GM19239 (cell line): Measurements from ENCODE around the gene EFCAB7.
A peak's percentile ranks its signal among the peaks of the same experiment; 100 is the strongest.
"Not testable (repeated sequence)": the region's sequence is repeated elsewhere in the genome, so short reads cannot be mapped to it uniquely, and the experiment has no call there.

ENCODE experiments used
- DNase-seq: peaks from one replicate; pipeline ENCODE4 v3.0.0; 2011; ENCODE audit warnings: low spot score; ENCODE audit not compliant: insufficient read length
- FAIRE-seq: peaks from 2 replicates; lab custom pipeline; 2011; peaks lifted over from hg19 to GRCh38; lab: Jason Lieb, UNC

EFCAB7 gene

DNA sequence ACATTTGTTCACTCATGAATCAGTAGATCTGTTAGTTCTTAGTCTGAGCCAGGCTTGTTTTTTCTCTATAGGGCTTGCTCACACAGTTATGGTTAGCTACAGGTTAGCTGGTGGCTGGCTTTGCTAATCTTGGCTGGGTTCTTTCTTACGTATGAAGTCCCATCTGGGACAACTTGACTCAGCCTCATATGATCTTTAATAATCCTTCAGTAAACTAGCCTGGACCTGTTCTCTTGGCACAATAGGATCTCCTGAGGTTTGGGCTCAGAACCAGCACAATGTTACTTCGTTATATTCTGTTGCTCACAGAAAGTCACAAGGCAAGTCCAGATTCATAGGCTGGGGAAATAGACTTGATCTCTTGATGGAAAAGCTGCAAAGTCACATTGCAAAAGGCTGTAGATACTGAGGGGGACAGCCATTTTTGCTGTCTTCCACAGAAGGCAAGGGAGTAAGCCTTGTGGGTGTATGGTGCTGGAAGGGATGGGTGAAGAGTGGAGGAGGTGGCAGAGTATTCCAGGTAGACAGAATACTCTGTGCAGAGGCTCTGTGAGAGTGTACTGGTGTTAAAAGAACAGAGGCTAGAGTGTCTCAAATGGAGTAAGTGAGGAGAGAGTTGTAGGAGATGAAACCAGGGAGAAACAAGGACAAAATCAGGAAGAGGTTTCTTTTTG is 24.4 kb downstream of the EFCAB7 start:
- DNase-seq (no peak), FAIRE-seq (no peak)

DNA sequence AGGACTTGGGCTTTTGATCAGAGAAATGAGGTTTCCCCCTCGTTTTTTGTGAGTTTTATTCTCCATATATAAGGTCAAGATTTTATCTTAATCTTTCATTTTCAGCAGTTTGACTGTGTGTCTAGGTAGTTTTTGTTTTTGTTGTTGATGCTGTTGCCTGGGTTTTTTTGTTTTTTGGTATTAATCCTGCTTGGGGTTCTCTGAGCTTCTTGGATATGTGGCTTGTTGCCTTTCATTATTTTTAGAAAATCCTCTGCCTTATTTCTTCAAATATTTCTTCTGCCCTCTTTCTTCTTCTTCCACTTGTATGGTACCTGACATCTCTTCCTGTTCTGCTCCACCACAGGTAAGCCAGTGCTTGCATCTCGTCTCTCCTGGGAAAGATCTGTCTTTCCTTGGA is 25.0 kb downstream of the EFCAB7 start:
- no peak for FAIRE-seq
- no peak for DNase-seq

DNA sequence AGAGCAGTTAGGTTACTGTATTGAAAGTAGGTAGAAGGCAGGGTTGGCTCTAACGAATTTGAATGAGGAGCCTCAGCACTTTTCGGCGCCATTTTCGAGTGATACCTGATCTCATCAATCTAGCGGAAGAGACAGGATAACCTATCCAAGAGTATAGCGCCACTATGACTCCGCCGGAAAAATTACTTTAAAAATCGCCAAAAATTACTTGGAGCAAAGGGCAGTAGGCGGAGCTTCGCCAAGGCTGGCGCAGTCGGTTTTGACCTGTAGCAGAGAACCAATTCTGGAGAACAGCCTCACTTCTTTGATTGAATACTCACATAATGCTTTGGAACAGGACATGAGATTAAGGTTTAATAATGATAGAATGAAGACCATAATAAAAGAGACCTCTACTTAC is 25.6 kb downstream of the EFCAB7 start:
- no peak for FAIRE-seq
- no peak for DNase-seq

DNA sequence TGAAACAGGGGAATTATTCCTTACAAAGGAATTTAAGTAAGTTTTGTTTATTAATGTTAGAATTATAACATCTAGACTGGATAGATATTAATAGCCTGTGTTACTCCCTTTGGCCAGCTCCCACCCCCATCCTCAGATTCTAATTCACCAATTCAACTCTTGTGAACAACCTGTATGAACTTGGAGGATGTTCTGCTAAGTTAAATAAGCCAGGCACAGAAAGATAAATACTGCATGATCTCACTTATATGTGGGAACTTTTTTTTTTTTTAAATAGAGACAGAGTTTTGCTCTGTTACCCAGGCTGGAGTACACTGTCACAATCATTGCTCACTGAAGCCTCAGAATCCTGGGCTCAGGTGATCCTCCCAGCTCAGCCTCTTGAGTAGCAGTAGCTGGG is 32.2 kb downstream of the EFCAB7 start:
- DNase-seq (no peak), FAIRE-seq (no peak)

DNA sequence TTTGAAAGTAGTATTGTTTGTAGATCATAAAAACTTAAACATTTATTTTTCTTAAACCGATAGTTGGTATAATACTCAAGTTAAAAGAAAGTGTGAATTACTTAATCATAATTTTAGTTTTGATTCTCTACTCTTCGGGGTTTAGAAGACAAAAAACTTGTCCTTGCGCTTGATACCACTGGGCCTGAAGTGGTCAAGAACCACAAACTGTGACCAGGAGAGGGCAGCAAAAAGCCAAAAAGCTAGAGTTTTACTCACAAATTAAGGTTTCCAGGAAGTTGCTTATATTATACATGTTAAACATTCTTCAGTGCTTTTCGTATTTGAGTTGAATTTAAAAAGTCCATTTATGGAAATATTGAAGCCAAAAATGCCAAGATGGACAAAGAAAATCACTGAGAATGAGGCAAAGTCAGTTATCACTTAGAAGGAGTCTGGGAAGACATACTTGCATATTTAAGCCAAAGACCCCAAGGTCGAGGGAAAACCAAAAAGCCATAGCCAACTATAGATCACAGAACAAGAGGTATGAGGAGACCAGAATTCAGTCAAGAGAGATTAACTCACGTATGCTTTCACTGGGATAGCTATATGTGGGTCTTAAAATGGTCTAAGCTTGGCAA is 34.2 kb downstream of the EFCAB7 start:
- FAIRE-seq = peak; percentile 70
- no peak for DNase-seq

DNA sequence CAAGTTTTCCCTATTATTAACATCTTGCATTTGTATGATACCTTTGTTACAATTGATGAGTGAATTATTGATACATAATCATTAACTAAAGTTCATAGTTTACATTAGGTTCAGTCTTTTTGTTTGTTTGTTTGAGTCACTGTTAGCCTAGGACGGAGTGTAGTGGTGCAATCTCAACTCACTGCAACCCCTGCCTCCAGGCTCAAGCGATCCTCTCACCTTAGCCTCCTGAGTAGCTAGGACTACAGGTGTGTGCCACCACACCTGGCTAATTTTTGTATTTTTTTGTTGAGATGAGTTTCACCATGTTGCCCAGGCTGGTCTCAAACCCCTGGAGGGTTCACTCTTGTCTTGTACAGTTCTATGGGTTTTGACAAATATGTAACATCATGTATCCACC is 36.0 kb downstream of the EFCAB7 start:
- DNase-seq = no peak
- FAIRE-seq = no peak

DNA sequence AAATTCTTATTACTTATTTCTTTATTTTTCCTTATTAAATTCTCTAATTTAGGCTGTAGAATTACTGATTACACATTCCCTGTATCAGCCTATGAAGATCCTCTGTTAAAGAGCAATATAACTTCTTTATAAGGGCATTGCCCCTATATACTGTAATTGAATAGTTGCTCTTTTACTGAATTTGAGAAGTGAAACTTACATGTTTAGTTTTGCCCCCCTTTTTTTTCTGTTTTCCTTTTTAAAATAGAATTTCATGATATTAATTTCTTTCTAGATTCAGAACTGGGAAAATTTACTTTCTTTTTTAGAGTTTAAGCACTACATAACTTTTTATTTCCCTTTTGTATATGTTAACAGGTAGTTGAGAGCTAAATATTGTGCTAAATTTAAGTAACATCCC is 40.4 kb downstream of the EFCAB7 start:
- DNase-seq = no peak
- FAIRE-seq = no peak

DNA sequence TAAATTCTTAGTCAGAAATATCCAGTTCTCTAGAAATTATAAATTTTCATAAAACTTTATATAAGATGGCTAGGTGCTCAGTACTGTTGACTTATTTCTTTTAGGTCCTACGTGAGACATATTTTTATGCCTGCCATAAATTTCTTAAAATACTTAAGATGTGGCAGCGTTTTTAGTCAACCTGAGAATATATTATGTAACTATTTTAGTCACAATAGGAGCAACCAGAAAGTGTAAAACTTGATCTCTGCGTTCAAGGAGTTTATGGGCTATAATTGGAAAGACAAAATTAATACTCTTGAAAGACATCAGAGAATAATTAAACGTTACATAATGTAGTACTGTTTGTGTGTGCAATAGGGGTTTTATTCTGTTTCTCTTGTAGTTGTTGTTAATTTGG is 45.7 kb downstream of the EFCAB7 start:
- no peak for DNase-seq
- no peak for FAIRE-seq

DNA sequence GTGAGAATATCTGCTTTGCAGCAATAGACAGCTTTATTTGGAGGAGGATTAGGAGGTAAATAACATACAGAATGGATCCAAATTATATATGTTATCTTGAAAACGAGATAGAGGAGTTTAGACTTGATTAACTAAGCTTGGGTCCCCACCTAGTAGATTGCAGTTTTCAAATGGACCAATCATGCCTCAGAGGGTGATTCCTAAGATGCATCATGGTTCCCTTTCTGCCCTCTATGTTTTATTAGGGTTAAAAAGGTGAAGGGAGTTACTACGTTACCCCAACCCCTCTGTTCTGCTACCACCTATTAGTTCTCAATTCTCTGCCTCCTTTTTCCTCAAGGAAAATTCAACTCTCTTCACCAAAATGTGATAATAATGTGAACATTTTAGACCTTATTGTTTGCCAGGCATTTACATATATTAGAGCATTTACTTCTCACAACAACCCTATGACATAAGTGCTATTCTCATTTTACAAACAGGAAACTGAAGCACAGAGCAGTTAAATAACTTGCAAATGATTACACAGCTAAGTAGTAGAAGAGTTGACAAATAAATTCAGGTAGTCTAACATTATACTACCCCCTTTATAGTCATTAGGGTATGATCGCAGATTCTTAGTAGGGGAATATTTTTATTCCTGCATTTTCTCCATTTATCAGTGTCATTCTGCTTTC is 46.5 kb downstream of the EFCAB7 start:
- DNase-seq = no peak
- FAIRE-seq = no peak

DNA sequence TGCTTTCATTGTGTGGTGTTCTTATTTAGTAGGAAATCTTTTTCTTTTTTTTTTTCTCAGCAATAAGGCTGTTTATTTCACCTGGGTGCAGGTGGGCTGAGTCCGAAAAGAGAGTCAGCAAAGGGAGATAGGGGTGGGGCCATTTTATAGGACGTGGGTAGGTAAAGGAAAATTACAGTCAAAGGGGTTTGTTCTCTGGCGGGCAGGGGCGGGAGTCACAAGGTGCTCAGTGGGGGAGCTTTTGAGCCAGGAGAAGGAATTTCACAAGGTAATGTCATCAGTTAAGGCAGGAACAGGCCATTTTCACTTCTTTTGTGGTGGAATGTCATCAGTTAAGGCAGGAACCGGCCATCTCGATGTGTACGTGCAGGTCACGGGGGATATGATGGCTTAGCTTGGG is 49.4 kb downstream of the EFCAB7 start:
- not testable (repeated sequence) for DNase-seq, FAIRE-seq

DNA sequence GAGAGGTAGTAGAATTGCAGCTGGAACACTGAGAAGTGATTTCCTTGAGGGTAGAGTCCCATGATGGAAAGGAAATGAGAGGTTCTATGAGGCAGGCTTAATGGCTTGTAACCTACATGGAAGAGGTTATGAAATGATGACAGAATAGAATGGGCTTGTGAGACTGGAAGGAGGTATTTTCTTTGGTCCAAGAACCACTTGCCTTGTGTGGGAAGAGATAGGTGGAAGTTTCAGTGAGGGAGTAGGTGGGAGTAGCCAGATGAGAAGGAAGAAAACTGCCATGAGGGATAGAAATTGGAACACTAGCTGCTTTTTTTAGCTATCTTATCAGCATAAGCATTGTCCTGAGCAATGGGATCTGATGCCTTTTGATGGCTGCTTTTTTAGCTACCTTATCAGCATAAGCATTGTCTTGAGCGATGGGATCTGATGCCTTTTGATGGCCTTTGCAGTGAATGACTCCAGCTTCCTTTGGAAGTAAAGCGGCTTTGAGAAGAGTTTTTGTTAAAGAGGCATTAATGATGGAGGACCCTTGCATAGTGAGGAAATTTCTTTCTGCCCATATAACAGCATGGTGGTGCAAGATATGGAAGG is 51.0 kb downstream of the EFCAB7 start:
- FAIRE-seq, DNase-seq: not testable (repeated sequence)

DNA sequence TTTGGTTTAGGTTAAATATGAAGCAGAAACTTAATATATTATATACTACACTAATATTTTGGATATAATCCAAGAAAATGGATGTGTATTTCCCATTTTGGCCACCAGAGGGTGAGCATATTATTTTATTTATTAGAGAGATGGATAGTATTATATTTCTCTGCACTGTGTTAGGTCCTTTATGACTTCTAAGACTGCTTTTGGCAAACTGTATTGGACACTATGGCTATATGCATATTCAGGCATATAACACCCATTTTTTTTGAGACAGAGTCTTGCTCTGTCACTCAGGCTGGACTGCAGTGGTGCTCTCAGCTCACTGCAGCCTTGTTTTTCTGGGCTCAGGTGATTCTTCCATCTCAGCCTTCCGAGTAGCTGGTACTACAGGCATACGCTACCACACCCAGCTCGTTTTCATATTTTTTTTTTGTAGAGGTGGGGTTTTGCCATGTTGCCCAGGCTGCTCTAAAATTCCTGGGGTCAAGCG is 52.1 kb downstream of the EFCAB7 start:
- FAIRE-seq (no peak), DNase-seq (no peak)

DNA sequence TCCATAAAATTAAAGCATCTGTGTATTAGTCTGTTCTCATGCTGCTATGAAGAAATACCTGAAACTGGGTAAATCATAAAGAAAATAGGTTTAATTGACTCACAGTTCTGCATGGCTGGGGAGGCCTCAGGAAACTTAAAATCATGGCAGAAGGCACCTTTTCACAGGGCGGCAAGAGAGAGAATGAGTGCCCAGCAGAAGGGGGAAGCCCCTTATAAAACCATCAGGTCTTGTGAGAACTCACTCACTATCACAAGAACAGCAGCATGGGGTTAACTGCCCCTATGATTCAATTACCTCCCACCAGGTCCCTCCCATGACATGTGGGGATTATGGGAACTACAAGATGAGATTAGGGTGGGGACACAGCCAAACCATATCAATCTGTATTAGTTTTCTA is 63.0 kb downstream of the EFCAB7 start:
- not testable (repeated sequence) for FAIRE-seq, DNase-seq

DNA sequence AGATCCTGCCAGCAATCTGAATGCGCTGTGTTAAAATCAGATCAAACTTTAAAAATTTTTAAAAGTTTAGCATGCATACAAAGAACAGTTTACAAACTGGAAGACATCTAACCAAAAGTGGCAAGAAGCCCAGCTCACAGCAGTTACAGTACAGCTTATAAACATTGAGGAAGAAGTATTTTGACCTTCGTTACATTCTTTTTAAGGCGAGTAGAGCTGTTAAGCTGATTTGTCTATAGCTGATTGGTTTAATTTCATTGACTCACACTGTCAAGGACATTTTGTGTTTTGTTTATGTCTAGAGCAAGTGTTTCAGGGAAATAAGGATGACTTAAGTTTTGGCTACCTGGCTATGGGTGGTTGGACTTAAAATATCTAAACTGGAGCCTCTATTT is 66.8 kb downstream of the EFCAB7 start:
- no peak for FAIRE-seq
- DNase-seq = no peak

DNA sequence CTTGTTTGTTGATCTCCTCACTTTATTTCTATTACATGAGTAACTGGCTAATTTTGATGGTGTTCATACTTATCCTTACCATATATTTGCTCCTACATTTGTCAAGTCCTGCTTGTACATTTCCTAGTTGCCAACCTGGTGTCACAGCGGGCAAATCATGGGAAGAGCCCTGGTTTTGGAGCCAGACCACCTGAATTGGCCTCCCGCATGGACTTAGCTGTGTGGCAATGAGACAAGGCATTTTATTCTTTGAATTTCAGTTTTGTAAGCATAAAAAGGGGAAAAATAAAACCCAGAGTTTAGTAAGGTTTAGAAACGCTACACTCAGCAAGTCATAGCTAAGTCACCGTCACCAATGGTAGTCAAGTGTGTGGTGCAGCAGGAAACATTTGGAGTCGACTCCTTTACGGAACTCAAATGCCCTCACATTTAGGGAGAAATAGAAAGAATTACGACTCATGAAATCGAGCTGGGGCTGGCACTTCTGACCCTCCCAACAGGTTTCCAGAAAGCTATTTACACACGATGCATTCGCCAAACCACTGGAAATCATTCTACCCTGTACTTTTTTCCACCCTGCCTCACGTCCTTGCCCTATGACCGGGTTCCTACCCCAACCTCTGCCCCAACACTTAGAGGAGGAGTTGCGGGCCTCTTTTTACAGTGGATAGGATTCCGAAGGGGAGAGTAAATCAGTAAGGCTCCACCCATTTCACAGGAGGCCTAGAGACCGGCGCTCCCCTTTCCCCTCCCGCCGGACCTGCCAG is 69.4 kb downstream of the EFCAB7 start:
- FAIRE-seq = peak; percentile 65
- DNase-seq = peak; percentile 29

DNA sequence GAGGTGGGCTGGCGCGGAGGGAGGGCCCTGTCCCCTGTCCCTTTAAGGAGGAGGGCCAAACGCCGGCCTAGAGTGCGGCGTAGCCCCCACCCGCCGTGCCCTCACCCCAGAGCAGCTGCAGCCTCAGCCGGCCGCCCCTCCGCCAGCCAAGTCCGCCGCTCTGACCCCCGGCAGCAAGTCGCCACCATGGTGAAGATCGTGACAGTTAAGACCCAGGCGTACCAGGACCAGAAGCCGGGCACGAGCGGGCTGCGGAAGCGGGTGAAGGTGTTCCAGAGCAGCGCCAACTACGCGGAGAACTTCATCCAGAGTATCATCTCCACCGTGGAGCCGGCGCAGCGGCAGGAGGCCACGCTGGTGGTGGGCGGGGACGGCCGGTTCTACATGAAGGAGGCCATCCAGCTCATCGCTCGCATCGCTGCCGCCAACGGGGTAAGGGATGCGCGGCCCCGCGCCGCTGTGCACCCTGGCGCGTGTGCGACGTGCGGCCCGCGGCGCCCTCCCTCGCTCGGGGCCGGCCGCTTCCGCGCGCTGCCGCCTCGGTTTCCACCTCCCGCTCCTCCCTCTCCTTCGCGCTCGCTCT is 70.1 kb downstream of the EFCAB7 start, which contains the start of gene PGM1:
PGM1 (plus strand) TSS at position 109 of the 583 bp plus-strand sequence; CDS start at position 187, 78 bp downstream.
- FAIRE-seq = peak; percentile 79
- DNase-seq = peak; percentile 52

DNA sequence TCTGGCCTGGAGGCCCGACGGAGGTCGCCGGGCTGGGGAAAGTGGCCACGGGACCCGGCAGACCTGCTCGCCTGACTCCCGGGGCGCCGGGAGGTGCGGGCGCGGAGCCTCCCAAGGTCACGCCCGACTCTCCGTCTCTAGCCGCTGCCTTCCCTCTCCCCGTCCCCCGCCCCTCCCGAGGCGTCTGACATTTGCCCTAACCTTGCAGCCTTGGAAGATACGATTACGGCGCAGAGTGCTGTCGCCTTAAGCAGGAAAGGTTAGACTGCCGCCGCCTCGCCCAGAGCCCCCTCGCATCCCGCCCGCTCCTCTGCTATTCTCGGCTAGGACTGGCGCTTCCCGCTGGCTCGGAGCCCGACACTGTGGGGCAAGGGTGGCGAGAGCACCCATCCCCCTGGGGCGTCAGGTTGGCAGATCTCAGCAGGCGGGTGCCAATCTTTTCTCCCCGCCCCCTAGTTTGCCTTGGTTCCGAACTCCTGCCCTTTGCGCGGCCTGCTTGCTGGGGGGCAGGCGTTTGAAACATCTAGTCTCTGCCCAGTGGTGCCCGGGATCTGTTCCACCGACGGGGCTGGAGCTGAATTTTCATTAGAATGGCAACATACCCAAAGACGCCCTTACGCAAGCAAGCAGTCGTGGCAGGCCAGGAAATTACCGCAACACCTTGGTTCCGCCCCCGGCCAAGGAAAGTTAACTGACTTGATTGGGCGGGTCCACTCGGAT is 70.7 kb downstream of the EFCAB7 start:
- peak; percentile 27 for DNase-seq
- FAIRE-seq = peak; percentile 86

DNA sequence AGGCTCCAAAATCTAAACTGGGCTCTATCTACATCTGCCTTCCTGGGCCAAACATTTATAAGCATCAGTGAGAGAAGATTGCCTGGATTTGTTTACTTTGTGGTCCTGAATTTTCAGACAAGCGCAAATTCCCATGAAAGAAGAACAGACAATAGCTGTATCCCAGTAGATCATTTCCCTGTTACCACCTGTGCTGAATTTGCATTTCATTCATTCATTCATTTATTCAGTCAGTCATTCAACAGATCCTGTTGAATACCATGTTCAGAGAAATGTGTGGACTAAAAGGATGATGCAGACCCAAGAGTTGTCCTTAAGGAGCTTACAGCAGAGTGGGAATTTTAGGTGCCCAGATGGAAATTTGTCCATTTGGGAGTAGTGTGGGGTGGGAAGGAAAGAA is 72.1 kb downstream of the EFCAB7 start:
- no peak for FAIRE-seq
- no peak for DNase-seq

DNA sequence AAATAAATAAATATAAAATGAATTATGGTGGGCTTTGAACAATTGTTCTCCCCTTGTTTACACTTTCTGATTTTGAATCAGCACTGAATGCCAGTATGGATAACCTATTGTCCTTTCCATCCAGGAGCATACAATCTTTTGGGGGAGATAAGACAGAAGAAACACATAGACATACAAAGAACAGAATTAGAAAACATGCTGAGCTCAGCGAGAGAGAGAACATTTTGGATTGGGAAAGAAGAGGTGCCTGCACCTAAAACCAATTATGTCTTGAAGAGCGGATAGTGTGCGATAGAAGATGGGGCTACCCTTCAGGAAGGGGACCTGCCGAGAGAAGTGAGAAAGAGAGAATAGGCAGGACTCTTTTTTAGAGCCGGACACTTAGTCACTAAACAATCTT is 76.5 kb downstream of the EFCAB7 start:
- FAIRE-seq = no peak

More for the DNA sequence above, 76.5 kb downstream of the EFCAB7 start:
- no peak for DNase-seq
